ENCODE data around the gene CBL.

- TF ChIP-seq SUZ12 (IDR thresholded peaks at IDR 0.05; ENCODE audit: extremely low read depth, insufficient read depth, insufficient read length) (no peak), ZNF274 (IDR thresholded peaks at IDR 0.05; ENCODE audit: low read depth, low read length) (no peak), YY1 (IDR thresholded peaks at IDR 0.05; ENCODE audit: insufficient read depth, insufficient read length) (no peak)
Measured at GRCh38 chr11:119190531-119190930, 15.6 kb upstream of the CBL start.
